Activated CD4-positive, CD25-positive, alpha-beta regulatory T cell treated with anti-CD3 and anti-CD28 coated beads, Interleukin-2, amount 50 U/mL, for 16 hours (primary cell): ENCODE results near the gene DNAL4.

ENCODE experiments used
- DNase-seq: peaks from one replicate; pipeline ENCODE4 v3.0.0-alpha.2; 2020; ENCODE audit warnings: low read depth, low spot score

The DNAL4 gene

GRCh38 chr22:38740116-38740723 lies 53.7 kb downstream of the DNAL4 start:
- no peak for DNase-seq

GRCh38 chr22:38739300-38740055 lies 54.5 kb downstream of the DNAL4 start:
- no peak for DNase-seq

- DNase-seq, result no peak
Measured at GRCh38 chr22:38738475-38739070, 55.4 kb downstream of the DNAL4 start.

GRCh38 chr22:38737302-38738060 lies 56.5 kb downstream of the DNAL4 start:
- DNase-seq, result no peak

GRCh38 chr22:38736257-38736570 lies 57.7 kb downstream of the DNAL4 start:
- no peak for DNase-seq

GRCh38 chr22:38735465-38736256 lies 58.3 kb downstream of the DNAL4 start:
- no peak for DNase-seq

GRCh38 chr22:38735126-38735464 lies 58.8 kb downstream of the DNAL4 start:
- DNase-seq, result no peak

- no peak for DNase-seq
Measured at GRCh38 chr22:38734421-38735100, 59.4 kb downstream of the DNAL4 start.

GRCh38 chr22:38733724-38734381 lies 60.1 kb downstream of the DNAL4 start:
- no peak for DNase-seq

GRCh38 chr22:38733329-38733723 lies 60.6 kb downstream of the DNAL4 start:
- DNase-seq, result no peak

GRCh38 chr22:38732251-38732815 lies 61.6 kb downstream of the DNAL4 start:
- DNase-seq, result no peak

- DNase-seq, result no peak
Measured at GRCh38 chr22:38731703-38732161, 62.2 kb downstream of the DNAL4 start.

GRCh38 chr22:38730411-38730871 lies 63.5 kb downstream of the DNAL4 start:
- DNase-seq, result no peak

GRCh38 chr22:38729946-38730345 lies 64.0 kb downstream of the DNAL4 start:
- DNase-seq, result no peak

GRCh38 chr22:38728871-38729796 lies 64.8 kb downstream of the DNAL4 start:
- no peak for DNase-seq
